Subcutaneous adipose tissue (tissue), 4 donors: Measurements from ENCODE around the gene MFNG. TPM values are rescaled to one million over a fixed set of nuclear protein-coding genes. Genes with fewer than 3 reads are reported as not detected.

Experiments
- CTCF ChIP-seq: fragments of 450-650 bp; IDR thresholded peaks from one replicate; pipeline ENCODE4 v1.5.1; 2016; ENCODE audit warnings: low read depth, mild to moderate bottlenecking, control low read depth, antibody characterized with exemption, moderate library complexity
- total RNA-seq, 4 donors: library from RNA; depleted of rRNA; stranded (reverse); fragments of >200 nt; gene quantifications; one replicate each; pipeline ENCODE4 v1.1.0, GENCODE V29; 2016

Gene MFNG
- total RNA-seq, 4 donors from 2014 or later = 9.0 to 24.3 (median 17.3) TPM

- TF ChIP-seq CTCF = no peak
Observed at GRCh38 chr22:37525073-37525745, 39.0 kb upstream of the MFNG start.

- TF ChIP-seq CTCF = no peak
Observed at GRCh38 chr22:37522482-37522881, 36.3 kb upstream of the MFNG start.

GRCh38 chr22:37521236-37521739, 35.1 kb upstream of the MFNG start:
- no peak for TF ChIP-seq CTCF

GRCh38 chr22:37520776-37521191, 34.6 kb upstream of the MFNG start:
- no peak for TF ChIP-seq CTCF

- no peak for TF ChIP-seq CTCF
Observed at GRCh38 chr22:37519268-37520195, 33.3 kb upstream of the MFNG start, which contains the start of gene CARD10. Gene CARD10, minus strand, starts transcription at chr22:37519415. Its CDS starts 215 bp downstream, at chr22:37519200.

- TF ChIP-seq CTCF = no peak
Observed at GRCh38 chr22:37518509-37519267, 32.5 kb upstream of the MFNG start.
